GM19395 (cell line): ENCODE data around the gene CSNK2A3.
A peak's percentile ranks its signal among the peaks of the same experiment; 100 is the strongest.

Experiments used
- ATAC-seq: cut with Tn5 transposase; IDR thresholded peaks from one replicate; pipeline ENCODE4 v1.9.1; 2021; ENCODE audit warnings: mild to moderate bottlenecking, moderate library complexity; ENCODE audit not compliant: unreplicated experiment

The CSNK2A3 gene

GRCh38 chr11:11338304-11338703, 14.7 kb downstream of the CSNK2A3 start:
- ATAC-seq, result no peak

- no peak for ATAC-seq
Measured at GRCh38 chr11:11336664-11337063, 16.4 kb downstream of the CSNK2A3 start.

GRCh38 chr11:11335043-11335442, 18.0 kb downstream of the CSNK2A3 start:
- no peak for ATAC-seq

GRCh38 chr11:11334607-11335006, 18.4 kb downstream of the CSNK2A3 start:
- no peak for ATAC-seq

GRCh38 chr11:11332141-11332710, 20.8 kb downstream of the CSNK2A3 start:
- no peak for ATAC-seq

GRCh38 chr11:11329062-11329806, 23.8 kb downstream of the CSNK2A3 start:
- ATAC-seq, result no peak

- ATAC-seq, result no peak
Measured at GRCh38 chr11:11324090-11324489, 29.0 kb downstream of the CSNK2A3 start.

GRCh38 chr11:11322101-11322500, 30.9 kb downstream of the CSNK2A3 start:
- ATAC-seq, result no peak

- ATAC-seq, result no peak
Measured at GRCh38 chr11:11320825-11321224, 32.2 kb downstream of the CSNK2A3 start.

- peak; percentile 85 for ATAC-seq
Measured at GRCh38 chr11:11318961-11319360, 34.1 kb downstream of the CSNK2A3 start.

- no peak for ATAC-seq
Measured at GRCh38 chr11:11318461-11318860, 34.6 kb downstream of the CSNK2A3 start.

- ATAC-seq, result no peak
Measured at GRCh38 chr11:11316651-11317230, 36.3 kb downstream of the CSNK2A3 start.

- ATAC-seq, result no peak
Measured at GRCh38 chr11:11313902-11314692, 39.0 kb downstream of the CSNK2A3 start.

GRCh38 chr11:11313426-11313825, 39.6 kb downstream of the CSNK2A3 start:
- ATAC-seq, result no peak

GRCh38 chr11:11312738-11313137, 40.3 kb downstream of the CSNK2A3 start:
- ATAC-seq, result no peak

GRCh38 chr11:11311169-11311568, 41.9 kb downstream of the CSNK2A3 start:
- ATAC-seq, result peak; percentile 68

- no peak for ATAC-seq
Measured at GRCh38 chr11:11309906-11310305, 43.1 kb downstream of the CSNK2A3 start.

GRCh38 chr11:11308249-11308648, 44.8 kb downstream of the CSNK2A3 start:
- no peak for ATAC-seq

- no peak for ATAC-seq
Measured at GRCh38 chr11:11306855-11307254, 46.2 kb downstream of the CSNK2A3 start.

GRCh38 chr11:11304550-11304949, 48.5 kb downstream of the CSNK2A3 start:
- ATAC-seq, result no peak

- no peak for ATAC-seq
Measured at GRCh38 chr11:11302565-11302964, 50.5 kb downstream of the CSNK2A3 start.
